Neural crest cell (in vitro differentiated cells): ENCODE measurements around the gene OVCH2. TPM values are rescaled to one million over a fixed set of nuclear protein-coding genes. Genes with fewer than 3 reads are reported as not detected.

Experiments
- DNase-seq: peaks from one replicate; pipeline ENCODE4 v3.0.0; 2021; ENCODE audit warnings: low read depth, mixed read lengths, low spot score
- H3K27ac Mint-ChIP-seq: one replicate; pipeline ENCODE4 v1.8.0; 2021; ENCODE audit warnings: mild to moderate bottlenecking, mixed read lengths; ENCODE audit not compliant: unreplicated experiment
- H3K27me3 Mint-ChIP-seq: 2 replicates; pipeline ENCODE4 v1.8.0; 2021; ENCODE audit warnings: low read depth, mild to moderate bottlenecking, mixed read lengths
- H3K36me3 Mint-ChIP-seq: 2 replicates; pipeline ENCODE4 v1.8.0; 2021; ENCODE audit warnings: low read depth, mild to moderate bottlenecking, mixed read lengths
- H3K4me1 Mint-ChIP-seq: 2 replicates; pipeline ENCODE4 v1.8.0; 2021; ENCODE audit warnings: mixed read lengths
- H3K4me3 Mint-ChIP-seq: one replicate; pipeline ENCODE4 v1.8.0; 2021; ENCODE audit warnings: mild to moderate bottlenecking, mixed read lengths
- H3K9me3 Mint-ChIP-seq: 2 replicates; pipeline ENCODE4 v1.8.0; 2021; ENCODE audit warnings: mixed read lengths
- CTCF ChIP-seq: fragments of 200-600 bp; sonication (generic); conservative IDR thresholded peaks from 2 replicates; pipeline ENCODE4 v1.5.0; 2021; ENCODE audit warnings: antibody characterized with exemption, mild to moderate bottlenecking
- total RNA-seq: library from RNA; stranded (reverse); gene quantifications from 2 replicates; pipeline ENCODE4 v1.2.1, GENCODE V29; 2021

Gene OVCH2
- total RNA-seq, 1 donor from 2014 or later = not detected

- peaks cover 10% of the 10 kb centered on the region for H3K4me1 Mint-ChIP-seq
- H3K27me3 Mint-ChIP-seq = peaks cover 14% of the 10 kb centered on the region
Measured at GRCh38 chr11:7694235-7694634, 12.0 kb downstream of the OVCH2 start.

GRCh38 chr11:7692426-7692825, 13.9 kb downstream of the OVCH2 start:
- Mint-ChIP-seq H3K4me1 (peaks cover 15% of the 10 kb centered on the region), H3K27me3 (peaks cover 8% of the 10 kb centered on the region), H3K9me3 (no peaks in the 10 kb centered on the region), H3K27ac (no peak overlapping the region), H3K4me3 (no peak overlapping the region), H3K36me3 (no peaks in the 10 kb centered on the region)
- TF ChIP-seq CTCF = no peak
- DNase-seq = no peak

More at GRCh38 chr11:7694235-7694634, 12.0 kb downstream of the OVCH2 start:
- H3K4me3 Mint-ChIP-seq = no peak overlapping the region
- no peak overlapping the region for H3K27ac Mint-ChIP-seq
- no peaks in the 10 kb centered on the region for H3K9me3 Mint-ChIP-seq
- no peak for DNase-seq
- no peak for TF ChIP-seq CTCF
- H3K36me3 Mint-ChIP-seq = no peaks in the 10 kb centered on the region

- Mint-ChIP-seq H3K4me3 (no peak overlapping the region), H3K27me3 (peaks cover 8% of the 10 kb centered on the region), H3K27ac (no peak overlapping the region), H3K4me1 (peaks cover 15% of the 10 kb centered on the region), H3K9me3 (no peaks in the 10 kb centered on the region), H3K36me3 (no peaks in the 10 kb centered on the region)
- DNase-seq = no peak
- no peak for TF ChIP-seq CTCF
Measured at GRCh38 chr11:7691759-7692350, 14.4 kb downstream of the OVCH2 start.

GRCh38 chr11:7690648-7691047, 15.6 kb downstream of the OVCH2 start:
- H3K27me3 Mint-ChIP-seq = peaks cover 8% of the 10 kb centered on the region
- no peaks in the 10 kb centered on the region for H3K36me3 Mint-ChIP-seq
- peak; percentile 40 for TF ChIP-seq CTCF
- H3K27ac Mint-ChIP-seq = no peak overlapping the region
- H3K4me1 Mint-ChIP-seq = peaks cover 15% of the 10 kb centered on the region
- DNase-seq = no peak
- H3K4me3 Mint-ChIP-seq = no peak overlapping the region
- H3K9me3 Mint-ChIP-seq = no peaks in the 10 kb centered on the region

GRCh38 chr11:7689239-7689638, 17.0 kb downstream of the OVCH2 start:
- Mint-ChIP-seq H3K27me3 (peaks cover 8% of the 10 kb centered on the region), H3K27ac (no peak overlapping the region), H3K4me3 (no peak overlapping the region), H3K4me1 (peaks cover 15% of the 10 kb centered on the region), H3K9me3 (no peaks in the 10 kb centered on the region), H3K36me3 (no peaks in the 10 kb centered on the region)
- no peak for TF ChIP-seq CTCF
- DNase-seq = no peak
